Measurements from ENCODE around the gene THTPA.

Gene THTPA

DNA sequence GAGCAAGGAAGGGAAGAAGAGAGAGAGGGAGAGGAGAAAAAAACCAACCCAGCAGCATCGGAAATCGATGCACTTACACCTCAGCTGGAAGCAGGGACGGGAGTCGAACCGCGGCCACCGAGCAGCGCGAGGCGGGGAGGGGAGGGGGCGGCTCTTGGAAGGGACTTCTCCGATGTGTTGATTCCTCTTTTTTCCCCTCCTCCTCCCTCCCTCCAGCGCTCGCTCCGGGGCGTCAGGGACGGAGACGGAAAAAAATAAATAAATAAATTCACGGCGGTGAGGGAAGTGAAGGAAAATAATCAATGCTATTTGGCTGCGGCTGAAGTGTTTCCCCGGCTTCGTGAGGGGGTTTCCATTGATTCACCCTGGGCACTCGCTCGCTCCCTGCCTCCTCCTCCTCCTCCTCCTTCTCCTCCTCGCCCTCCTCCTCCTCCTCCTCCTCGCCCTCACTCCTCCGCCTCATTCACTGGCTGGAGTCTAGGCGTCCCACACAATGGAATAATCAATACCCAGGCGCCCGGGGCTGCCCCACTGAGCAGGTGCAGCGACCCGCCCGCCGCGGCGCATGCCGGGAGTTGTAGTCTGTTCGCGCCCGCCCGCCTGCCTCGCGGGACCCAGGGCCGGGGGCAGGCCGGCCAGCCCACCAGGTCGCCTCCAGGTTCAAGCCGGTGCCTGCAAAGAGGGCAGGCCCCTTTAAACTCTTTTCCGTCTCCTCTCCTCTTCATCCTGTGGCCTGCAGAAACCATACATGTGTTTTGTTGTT, 4.6 kb upstream of the THTPA start, which contains the start of gene ZFHX2:
TSS of gene ZFHX2 (minus strand) at position 500 of the 763 bp plus-strand sequence. CDS start 16,440 bp downstream, outside the sequence.
- peak; percentile 95 for DNase-seq

- no peak for DNase-seq
These were observed 564 bp upstream of the THTPA start for GRCh38 chr14:23555533-23555881.

DNA sequence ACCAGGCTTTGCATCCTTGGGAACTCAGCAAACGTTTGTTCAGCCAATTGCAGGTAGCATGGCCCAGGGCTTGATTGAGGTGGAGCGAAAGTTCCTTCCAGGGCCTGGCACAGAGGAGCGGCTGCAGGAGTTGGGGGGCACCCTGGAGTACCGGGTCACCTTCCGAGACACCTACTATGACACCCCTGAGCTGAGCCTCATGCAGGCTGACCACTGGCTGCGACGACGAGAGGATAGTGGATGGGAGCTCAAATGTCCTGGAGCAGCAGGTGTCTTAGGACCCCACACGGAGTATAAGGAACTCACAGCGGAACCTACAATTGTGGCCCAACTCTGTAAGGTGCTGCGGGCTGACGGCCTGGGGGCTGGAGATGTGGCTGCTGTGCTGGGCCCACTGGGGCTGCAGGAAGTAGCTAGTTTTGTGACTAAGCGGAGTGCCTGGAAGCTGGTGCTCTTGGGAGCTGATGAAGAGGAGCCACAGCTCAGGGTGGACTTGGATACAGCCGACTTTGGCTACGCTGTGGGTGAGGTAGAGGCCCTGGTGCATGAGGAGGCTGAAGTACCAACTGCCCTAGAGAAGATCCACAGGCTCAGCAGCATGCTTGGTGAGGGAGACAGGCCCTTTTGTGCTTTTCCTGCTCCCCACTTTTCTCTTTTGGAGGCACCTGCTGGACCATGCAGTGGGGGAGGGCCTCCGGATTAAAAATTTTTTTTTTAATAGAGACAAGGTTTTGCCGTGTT, 799 bp downstream of the THTPA start:
- no peak for DNase-seq

DNA sequence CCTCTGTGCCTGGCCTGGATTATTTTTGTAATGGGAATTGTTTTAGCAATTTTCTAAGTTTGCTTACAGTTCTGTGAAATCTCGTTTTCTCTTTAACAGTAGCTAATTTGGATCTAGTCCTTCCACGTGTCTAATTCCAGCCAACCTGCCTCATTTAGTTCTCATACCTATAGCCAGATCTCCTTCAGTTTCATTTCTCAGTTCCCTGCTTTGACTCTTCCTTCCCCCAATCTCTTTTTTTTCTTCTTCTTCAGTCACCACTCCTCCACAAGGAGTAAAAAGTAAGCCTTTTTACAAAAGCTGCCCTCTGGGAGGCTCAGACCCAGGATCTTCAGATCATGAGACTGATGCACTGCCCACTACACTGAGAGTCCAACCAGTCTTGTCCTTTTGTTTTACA, 1.4 kb downstream of the THTPA start:
- no peak for DNase-seq

DNA sequence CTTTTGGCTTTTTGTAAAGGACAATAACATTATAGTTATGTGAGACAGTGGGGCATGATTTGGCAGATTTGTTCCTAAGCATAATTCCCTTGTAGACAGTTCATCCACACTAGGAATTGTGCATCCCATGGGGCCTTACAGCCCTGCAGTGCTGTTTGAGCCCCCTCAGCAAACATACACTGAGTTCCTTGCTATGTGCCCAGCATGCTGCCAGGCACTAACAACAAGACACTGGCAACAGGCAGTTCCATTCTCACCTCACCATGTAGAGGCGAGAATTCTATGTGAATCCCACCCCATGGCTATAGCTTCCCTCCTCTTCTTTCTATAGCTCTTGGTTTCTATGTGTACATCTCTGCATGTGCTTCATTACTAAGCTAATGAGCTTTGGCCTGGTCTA, 1.9 kb downstream of the THTPA start:
- no peak for DNase-seq

- no peak for DNase-seq
These were observed 2.4 kb downstream of the THTPA start for GRCh38 chr14:23558346-23559009.

DNA sequence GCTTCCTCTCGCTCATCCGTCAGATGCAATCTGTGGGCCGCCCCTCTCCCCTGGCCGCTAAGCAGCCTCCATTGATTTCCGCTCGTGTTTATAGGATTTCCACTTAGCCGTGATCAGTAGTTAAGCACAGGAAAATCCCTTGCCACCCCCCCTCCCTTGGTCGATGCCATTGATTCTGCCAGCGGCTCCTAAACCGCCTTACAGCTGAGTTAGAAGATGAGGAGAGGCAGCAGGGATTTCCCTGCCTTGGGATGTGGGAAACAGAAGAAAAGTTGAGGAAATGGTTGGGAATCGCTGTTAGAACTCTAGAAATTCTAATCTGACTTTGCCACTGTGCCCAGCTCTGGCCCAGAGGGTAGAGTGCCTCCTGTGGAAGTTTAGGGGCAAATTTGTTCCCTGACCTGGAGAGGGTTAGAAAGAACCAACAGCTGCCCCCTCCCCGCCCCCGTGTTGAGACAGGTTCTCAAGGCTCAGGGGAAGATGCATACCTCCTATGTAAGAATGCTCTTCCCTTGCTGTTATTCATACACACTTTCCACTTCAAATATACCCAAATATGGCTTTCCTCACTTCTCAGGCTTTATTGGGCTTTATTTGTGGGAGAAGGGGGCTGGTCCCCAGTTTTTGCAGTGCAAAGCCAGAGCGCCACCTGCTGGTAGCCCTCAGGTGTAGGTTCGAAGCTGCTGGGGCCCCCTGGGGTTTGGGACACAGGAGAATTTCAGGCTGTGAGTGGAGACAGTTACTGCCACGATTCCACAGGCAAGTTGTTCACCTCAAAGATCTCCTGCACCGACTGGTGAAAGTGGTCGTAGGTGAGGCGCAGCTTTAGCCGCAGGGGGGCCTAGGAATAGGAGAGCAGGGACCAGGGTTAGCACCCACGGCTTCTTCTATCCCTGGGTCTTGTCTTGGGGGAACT, 3.2 kb downstream of the THTPA start:
- DNase-seq: peak; percentile 76

DNA sequence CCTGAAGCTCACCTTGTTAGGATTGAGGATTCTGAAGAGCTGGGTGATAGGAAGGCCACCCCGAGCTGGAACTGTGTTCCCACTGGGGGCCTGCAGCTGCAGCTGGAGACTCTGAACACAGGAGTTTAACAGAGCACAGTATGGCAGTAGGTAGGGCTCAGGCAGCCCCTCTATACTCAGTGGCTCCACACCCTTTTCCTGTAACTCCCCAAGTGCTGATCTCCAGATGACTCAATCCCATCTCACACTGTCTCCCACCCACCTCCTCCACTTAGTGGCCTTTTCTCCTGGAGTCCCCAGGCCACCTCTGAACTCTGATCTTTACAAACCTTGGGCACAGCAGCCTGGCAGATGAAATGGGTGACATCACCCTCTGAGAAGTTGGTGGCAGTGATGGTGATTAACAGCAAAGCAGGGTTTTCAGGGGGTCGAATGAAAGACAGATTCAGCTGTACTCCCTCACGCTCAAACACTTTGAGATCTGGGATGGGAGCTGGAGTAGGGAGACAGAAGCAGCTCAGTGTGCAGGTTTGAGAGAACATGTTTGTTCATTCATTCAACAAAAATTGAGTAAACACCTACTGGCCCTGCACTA, 4.0 kb downstream of the THTPA start:
- DNase-seq: no peak

DNA sequence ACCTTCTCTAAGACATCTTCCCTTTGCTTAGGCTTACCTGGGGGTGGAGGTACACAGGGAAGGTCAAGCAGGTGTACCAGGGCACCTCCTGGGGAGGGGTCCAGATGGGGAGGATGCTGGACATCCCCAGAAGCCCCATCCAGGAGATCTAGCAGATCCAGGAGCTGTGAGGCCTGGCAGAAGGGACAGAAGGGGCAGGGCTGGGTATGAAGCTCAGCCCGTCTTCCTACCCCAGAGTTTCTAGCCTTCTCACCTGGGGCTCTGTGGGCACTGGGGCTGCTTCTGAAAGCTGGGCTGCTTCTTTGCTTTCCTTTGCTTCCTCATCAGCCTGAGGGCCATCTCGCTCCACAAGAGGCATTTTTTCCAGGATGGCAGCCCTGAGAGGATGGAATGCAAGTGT, 5.2 kb downstream of the THTPA start:
- no peak for DNase-seq

DNA sequence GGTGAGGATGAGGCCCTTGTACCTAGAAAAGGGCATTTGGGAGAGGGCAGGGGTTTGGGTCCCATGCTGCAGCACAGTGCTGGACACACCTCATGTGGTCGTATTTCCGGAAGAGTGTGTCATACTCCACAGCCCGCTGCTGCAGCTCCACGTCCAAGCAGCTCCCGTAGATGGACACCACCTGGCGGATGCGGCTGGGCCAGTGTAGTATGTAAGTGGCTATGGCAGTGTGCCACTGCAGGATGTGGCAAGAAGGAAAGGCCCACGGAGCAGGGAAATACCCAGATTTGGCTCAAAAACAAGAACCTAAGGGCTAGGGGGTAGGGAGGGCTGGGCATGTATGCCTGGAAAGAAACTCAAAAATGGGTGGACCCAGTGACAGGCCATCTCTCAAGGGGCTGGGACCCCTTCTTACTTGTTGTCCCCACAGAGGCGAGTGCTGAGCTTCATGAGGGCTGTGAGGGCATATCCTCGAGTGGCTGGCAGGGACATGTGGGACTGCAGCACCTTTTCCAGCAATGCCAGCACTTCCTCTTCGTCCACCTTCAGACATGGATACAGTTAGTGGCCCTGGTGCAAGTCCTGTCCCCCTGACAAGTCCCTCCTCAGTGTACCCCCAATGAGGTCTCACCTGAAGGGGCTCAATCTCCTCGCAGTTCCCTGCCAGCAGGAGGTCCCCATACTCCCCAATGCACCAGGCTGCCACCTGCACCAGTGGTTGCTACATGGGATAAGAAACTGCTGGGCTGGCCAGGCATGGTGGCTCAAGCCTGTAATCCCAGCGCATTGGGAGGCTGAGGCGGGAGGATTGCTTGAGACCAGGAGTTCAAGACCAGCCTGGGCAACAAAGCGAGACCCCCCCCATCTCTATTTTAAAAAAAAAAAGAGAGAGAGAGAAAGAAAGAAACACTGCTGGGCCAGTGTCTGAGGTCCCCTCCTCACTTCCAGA, 6.1 kb downstream of the THTPA start:
- DNase-seq: no peak

DNA sequence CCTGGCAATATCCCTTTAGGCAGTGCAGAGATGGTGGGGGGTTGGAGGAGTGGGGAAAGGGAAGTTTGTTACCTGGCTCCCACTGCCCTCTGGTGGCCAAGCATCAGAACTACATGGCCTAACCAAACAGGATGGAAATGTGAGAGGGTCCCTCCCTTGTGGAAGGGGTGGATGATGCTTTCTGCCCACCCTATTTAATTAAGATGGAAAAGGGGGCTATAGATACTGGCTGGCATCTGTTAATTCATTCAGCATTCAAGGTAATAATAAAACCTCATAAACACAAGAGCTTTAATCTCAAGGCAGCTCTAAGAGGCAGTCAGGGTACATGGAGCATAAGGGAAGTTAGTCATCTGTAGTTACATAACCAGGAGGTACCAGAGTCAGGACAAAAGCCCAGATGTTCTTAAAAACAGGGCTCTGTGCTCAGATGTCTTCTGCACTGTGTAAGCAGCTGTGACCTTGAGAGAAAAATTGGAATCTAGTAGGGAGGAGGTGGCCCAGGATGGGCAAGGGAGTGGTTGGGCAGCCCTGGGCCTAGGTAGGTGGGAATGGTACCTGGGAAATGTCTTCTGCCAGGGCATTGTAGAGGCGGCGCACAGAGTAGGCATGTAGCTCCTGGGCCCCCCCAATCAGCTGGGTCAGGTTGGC, 6.9 kb downstream of the THTPA start:
- DNase-seq: peak; percentile 89

- DNase-seq: no peak
These were observed 7.6 kb downstream of the THTPA start for GRCh38 chr14:23563473-23564180.

GRCh38 chr14:23564181-23564812, 8.2 kb downstream of the THTPA start:
- DNase-seq: no peak

GRCh38 chr14:23564876-23565275, 8.8 kb downstream of the THTPA start:
- no peak for DNase-seq

DNA sequence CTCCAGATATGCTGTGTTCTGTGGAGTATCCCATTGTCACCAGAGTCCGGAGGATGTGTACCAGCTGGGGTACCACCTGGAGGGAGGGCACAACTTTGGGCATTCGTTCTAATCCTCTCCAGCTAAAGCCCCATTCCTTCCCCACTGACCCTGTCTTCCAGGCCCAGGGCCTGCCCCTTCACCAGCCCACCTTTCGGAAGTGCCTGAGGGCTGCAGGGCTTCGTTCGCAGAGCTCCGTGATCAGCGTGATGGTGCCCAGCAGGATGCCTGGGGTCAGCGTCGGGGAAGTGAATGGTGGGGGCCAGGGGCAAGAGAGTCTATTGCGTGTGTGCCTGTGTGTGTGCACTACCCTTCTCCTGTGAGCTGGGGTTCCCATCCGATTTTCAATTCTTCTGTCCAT, 9.6 kb downstream of the THTPA start:
- DNase-seq: no peak

- no peak for DNase-seq
These were observed 10.2 kb downstream of the THTPA start for GRCh38 chr14:23566112-23566777.

- peak; percentile 43 for DNase-seq
These were observed 10.7 kb downstream of the THTPA start for GRCh38 chr14:23566778-23567185.

DNA sequence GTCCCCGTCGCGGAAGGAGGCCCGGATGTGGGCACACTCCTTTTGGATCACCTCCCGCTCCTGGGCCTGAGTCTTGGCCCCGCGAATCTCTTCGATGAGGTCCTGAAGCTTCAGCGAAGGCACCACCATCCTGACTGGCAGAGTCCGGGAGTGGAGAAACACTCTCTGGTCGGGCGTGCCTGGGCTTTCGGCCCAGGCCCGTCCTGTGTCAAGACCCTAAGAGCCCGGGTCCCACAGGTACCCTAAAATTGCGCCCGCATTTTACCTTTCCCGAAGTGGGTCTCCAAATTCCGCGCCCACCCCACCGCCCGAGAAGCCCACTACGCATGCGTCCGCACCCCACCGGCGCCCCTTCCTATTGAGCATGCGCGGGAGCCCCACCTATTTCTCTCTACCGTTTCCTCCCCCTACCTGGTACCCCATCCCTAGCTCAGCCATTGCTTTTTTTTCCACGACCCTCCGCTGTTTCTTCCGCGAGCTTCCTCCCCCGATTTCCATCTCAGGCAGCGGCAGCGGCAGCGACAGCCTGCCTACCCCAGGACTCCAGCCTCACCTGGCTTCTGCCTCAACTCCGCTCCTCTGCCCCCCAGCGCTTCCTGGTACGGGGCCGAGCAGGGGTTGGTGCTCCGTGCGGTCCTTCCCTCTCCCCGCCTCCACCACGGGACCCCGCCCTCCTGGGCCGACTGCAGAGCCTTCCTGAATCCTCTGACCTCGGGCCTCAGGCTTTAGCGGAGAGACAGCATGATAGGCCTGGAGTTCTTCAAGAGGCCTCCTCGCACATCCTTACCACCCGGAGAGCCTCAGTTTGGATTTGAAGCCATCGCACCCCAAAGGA, 11.3 kb downstream of the THTPA start, which contains the start of gene AP1G2:
TSS of gene AP1G2 (minus strand) at position 606 of the 835 bp plus-strand sequence. CDS start at position 129, 477 bp downstream.
- peak; percentile 90 for DNase-seq
